Measurements from ENCODE around the gene BSG.

The BSG gene

DNA sequence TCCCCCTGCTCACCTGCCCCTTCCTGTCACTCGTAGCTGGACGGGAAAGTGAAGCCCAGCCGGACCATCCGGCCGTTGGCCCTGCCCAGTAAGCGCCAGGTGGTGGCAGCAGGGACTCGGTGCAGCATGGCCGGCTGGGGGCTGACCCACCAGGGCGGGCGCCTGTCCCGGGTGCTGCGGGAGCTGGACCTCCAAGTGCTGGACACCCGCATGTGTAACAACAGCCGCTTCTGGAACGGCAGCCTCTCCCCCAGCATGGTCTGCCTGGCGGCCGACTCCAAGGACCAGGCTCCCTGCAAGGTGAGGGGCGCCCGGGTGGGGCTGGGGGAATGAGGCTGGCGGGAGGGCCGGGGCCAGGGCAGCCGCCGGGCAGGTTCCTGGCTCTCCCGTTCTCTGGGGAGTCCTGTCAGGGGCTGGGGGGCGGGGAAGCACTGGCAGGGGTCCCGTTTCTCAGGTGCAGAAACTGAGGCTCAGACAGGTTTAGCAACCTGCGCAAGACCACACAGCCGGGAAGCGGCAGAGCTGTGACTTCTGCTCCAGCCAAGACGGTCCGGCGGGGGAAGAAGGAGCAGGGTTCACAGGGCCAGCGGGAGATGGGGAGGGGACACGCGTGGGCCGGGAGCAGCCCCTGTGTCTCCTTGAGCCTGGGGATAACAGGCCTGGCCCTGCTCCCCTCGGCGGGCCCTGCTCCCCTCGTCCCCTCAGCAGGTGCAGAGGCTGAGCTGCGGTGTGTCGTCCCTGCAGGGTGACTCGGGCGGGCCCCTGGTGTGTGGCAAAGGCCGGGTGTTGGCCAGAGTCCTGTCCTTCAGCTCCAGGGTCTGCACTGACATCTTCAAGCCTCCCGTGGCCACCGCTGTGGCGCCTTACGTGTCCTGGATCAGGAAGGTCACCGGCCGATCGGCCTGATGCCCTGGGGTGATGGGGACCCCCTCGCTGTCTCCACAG, 23.2 kb upstream of the BSG start:
- no peaks in the 10 kb centered on the region for H4K20me1 ChIP-seq (ENCODE audit: insufficient read depth, low read length)
- no peak overlapping the region for H2AFZ ChIP-seq (ENCODE audit: low read depth, low read length)
- no peak overlapping the region for H3K27ac ChIP-seq (ENCODE audit: low read length)
- H3K4me3 ChIP-seq (ENCODE audit: low read length), result no peak overlapping the region
- H3K36me3 ChIP-seq (replicated peaks; ENCODE audit: low read depth, low read length), result no peaks in the 10 kb centered on the region
- no peaks in the 10 kb centered on the region for H3K9me3 ChIP-seq (ENCODE audit: insufficient read depth, low read length)
- no peak for TF ChIP-seq EZH2phosphoT487 (IDR thresholded peaks at IDR 0.05; ENCODE audit: low read depth)
- TF ChIP-seq, protein P1, sequence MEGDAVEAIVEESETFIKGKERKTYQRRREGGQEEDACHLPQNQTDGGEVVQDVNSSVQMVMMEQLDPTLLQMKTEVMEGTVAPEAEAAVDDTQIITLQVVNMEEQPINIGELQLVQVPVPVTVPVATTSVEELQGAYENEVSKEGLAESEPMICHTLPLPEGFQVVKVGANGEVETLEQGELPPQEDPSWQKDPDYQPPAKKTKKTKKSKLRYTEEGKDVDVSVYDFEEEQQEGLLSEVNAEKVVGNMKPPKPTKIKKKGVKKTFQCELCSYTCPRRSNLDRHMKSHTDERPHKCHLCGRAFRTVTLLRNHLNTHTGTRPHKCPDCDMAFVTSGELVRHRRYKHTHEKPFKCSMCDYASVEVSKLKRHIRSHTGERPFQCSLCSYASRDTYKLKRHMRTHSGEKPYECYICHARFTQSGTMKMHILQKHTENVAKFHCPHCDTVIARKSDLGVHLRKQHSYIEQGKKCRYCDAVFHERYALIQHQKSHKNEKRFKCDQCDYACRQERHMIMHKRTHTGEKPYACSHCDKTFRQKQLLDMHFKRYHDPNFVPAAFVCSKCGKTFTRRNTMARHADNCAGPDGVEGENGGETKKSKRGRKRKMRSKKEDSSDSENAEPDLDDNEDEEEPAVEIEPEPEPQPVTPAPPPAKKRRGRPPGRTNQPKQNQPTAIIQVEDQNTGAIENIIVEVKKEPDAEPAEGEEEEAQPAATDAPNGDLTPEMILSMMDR (IDR thresholded peaks at IDR 0.05; ENCODE audit: low read depth, low read length), result no peak
- no peaks in the 10 kb centered on the region for H3K79me2 ChIP-seq (ENCODE audit: low read length)
- H3K4me2 ChIP-seq (ENCODE audit: low read length), result no peak overlapping the region
- no peaks in the 10 kb centered on the region for H3K4me1 ChIP-seq (ENCODE audit: low read length)
- no peaks in the 10 kb centered on the region for H3K27me3 ChIP-seq (ENCODE audit: low read depth, low read length)
- H3K9ac ChIP-seq (ENCODE audit: low read length), result no peak overlapping the region

DNA sequence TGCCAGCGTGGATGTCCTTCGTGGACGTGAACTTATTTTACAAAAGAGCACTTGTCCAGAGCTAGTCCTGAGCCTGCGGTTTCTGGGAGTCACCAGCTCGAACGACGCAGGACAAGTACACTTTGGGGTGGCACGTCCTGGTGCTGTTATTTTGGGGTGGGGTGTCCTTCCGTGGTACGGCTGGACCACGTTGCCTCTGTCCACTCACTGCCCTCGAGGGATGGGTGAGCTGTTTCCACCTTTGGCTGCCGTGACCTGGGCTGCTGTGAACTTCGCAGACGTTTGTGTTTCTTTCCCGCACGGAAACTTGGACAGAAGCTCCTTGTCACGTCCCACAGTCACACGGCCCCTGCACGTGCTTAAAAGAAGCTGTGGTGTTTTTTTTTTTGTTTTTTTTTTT, 17.6 kb upstream of the BSG start:
- no peaks in the 10 kb centered on the region for H3K4me1 ChIP-seq (ENCODE audit: low read length)
- no peaks in the 10 kb centered on the region for H4K20me1 ChIP-seq (ENCODE audit: insufficient read depth, low read length)
- TF ChIP-seq, protein P1 (IDR thresholded peaks at IDR 0.05; ENCODE audit: low read depth, low read length), result no peak
- TF ChIP-seq EZH2phosphoT487 (IDR thresholded peaks at IDR 0.05; ENCODE audit: low read depth), result no peak
- no peaks in the 10 kb centered on the region for H3K36me3 ChIP-seq (replicated peaks; ENCODE audit: low read depth, low read length)
- no peak overlapping the region for H3K4me3 ChIP-seq (ENCODE audit: low read length)
- H3K27ac ChIP-seq (ENCODE audit: low read length), result no peak overlapping the region
- no peak overlapping the region for H2AFZ ChIP-seq (ENCODE audit: low read depth, low read length)
- H3K9me3 ChIP-seq (ENCODE audit: insufficient read depth, low read length), result no peaks in the 10 kb centered on the region
- no peaks in the 10 kb centered on the region for H3K79me2 ChIP-seq (ENCODE audit: low read length)
- H3K9ac ChIP-seq (ENCODE audit: low read length), result no peak overlapping the region
- no peak overlapping the region for H3K4me2 ChIP-seq (ENCODE audit: low read length)
- no peaks in the 10 kb centered on the region for H3K27me3 ChIP-seq (ENCODE audit: low read depth, low read length)

DNA sequence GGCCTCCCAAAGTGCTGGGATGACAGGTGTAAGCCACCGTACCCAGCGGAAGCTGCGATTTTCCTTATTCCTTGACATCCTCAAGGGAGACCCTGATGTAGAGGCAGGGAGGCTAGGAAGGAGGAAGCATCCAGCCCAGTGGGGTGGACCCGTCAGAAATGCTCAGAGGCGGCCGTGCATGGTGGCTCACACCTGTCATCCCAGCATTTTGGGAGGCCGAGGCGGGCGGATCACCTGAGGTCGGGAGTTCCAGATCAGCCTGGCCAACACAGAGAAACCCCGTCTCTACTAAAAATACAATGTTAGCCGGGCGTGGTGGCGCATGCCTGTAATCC, 17.0 kb upstream of the BSG start:
- H3K27me3 ChIP-seq (ENCODE audit: low read depth, low read length), result no peaks in the 10 kb centered on the region
- no peaks in the 10 kb centered on the region for H3K79me2 ChIP-seq (ENCODE audit: low read length)
- H2AFZ ChIP-seq (ENCODE audit: low read depth, low read length), result no peak overlapping the region
- H4K20me1 ChIP-seq (ENCODE audit: insufficient read depth, low read length), result no peaks in the 10 kb centered on the region
- no peak overlapping the region for H3K27ac ChIP-seq (ENCODE audit: low read length)
- TF ChIP-seq EZH2phosphoT487 (IDR thresholded peaks at IDR 0.05; ENCODE audit: low read depth), result no peak
- TF ChIP-seq, protein P1 (IDR thresholded peaks at IDR 0.05; ENCODE audit: low read depth, low read length), result no peak
- H3K36me3 ChIP-seq (replicated peaks; ENCODE audit: low read depth, low read length), result no peaks in the 10 kb centered on the region
- no peak overlapping the region for H3K4me3 ChIP-seq (ENCODE audit: low read length)
- no peaks in the 10 kb centered on the region for H3K4me1 ChIP-seq (ENCODE audit: low read length)
- H3K4me2 ChIP-seq (ENCODE audit: low read length), result no peak overlapping the region
- H3K9ac ChIP-seq (ENCODE audit: low read length), result no peak overlapping the region
- H3K9me3 ChIP-seq (ENCODE audit: insufficient read depth, low read length), result no peaks in the 10 kb centered on the region

DNA sequence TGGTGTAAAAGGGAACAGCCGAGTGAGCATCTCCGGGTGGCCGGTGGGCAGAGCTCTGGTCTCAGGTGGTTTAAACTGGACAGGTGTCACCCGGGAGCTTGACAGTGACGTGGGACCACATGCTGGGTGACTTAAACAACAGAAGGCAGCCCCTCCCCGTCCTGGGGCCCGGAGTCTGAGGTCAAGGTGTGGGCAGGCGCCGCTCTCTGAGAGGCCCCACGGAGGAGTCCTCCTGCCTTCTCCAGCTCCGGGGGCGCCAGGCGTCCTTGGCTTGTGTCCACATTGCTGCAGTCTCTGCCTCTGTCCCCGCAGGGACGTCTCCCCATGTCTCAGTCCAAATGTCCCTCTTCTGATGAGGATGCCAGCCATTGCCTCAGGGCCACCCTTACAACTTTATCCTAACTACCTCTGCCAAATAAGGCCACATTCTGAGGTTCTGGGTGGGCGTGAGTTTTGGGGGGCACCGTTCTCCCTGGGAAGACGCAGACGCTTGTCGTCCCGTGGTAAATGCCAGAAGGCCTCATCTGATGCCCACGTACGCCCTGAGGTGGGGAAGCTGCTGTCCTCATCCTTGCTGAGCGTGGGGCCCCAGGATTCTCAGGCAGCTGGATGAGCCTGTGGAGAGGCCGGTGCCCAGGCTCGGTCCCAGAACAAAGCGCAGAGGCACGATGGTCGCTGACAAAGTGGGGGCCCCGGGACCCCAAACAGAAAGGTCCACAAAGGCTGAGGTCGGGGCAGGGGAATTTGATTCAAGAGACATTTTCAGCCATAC, 15.6 kb upstream of the BSG start:
- Histone ChIP-seq H3K4me2 (ENCODE audit: low read length) (no peak overlapping the region), H3K9me3 (ENCODE audit: insufficient read depth, low read length) (no peaks in the 10 kb centered on the region), H3K27ac (ENCODE audit: low read length) (no peak overlapping the region), H3K36me3 (replicated peaks; ENCODE audit: low read depth, low read length) (no peaks in the 10 kb centered on the region), H4K20me1 (ENCODE audit: insufficient read depth, low read length) (no peaks in the 10 kb centered on the region), H3K4me3 (ENCODE audit: low read length) (no peak overlapping the region), H2AFZ (ENCODE audit: low read depth, low read length) (no peak overlapping the region), H3K4me1 (ENCODE audit: low read length) (no peaks in the 10 kb centered on the region), H3K79me2 (ENCODE audit: low read length) (no peaks in the 10 kb centered on the region), H3K27me3 (ENCODE audit: low read depth, low read length) (no peaks in the 10 kb centered on the region), H3K9ac (ENCODE audit: low read length) (no peak overlapping the region)
- TF ChIP-seq, protein P1 (IDR thresholded peaks at IDR 0.05; ENCODE audit: low read depth, low read length), result no peak
- TF ChIP-seq EZH2phosphoT487 (IDR thresholded peaks at IDR 0.05; ENCODE audit: low read depth), result no peak

All from OCI-LY3 (cell line).